Gastroesophageal sphincter (tissue), 4 donors: ENCODE measurements around the gene PRKCSH. TPM values are rescaled to one million over a fixed set of nuclear protein-coding genes. Genes with fewer than 3 reads are reported as not detected.
A peak's percentile ranks its signal among the peaks of the same experiment; 100 is the strongest.

Source experiments
- ATAC-seq: fragments of 150-250 bp; one replicate; pipeline ENCODE4 v1.9.1; 2016; ENCODE audit warnings: mild to moderate bottlenecking, moderate library complexity
- H3K27ac ChIP-seq, 4 donors: fragments of 200-600 bp; sonication (generic) in 3 of 4; 1 replicate in 3 of 4; 2 replicates in 1 of 4; pipeline ENCODE4 v1.5.1; 2016 to 2019
- H3K27me3 ChIP-seq: fragments of 200-600 bp; sonication (generic); one replicate; pipeline ENCODE4 v1.5.1; 2019
- H3K36me3 ChIP-seq, 2 donors: fragments of 200-600 bp; sonication (generic); one replicate each; pipeline ENCODE4 v1.5.1; 2019; ENCODE audit warnings: control low read depth in 1 of 2
- H3K4me1 ChIP-seq, 3 donors: fragments of 200-600 bp; sonication (generic); 1 replicate in 2 of 3; 2 replicates in 1 of 3; pipeline ENCODE4 v1.5.1; 2016 to 2019; ENCODE audit warnings: control low read depth in 2 of 3
- H3K4me3 ChIP-seq, 2 donors: fragments of 200-600 bp; sonication (generic); one replicate each; pipeline ENCODE4 v1.5.1; 2019; ENCODE audit warnings: mild to moderate bottlenecking in 1 of 2, moderate library complexity in 1 of 2
- H3K9me3 ChIP-seq, 3 donors: fragments of 200-600 bp; sonication (generic); one replicate each; pipeline ENCODE4 v1.5.1; 2017 to 2019; ENCODE audit warnings: control low read depth in 2 of 3
- EP300 ChIP-seq: sonication (generic); formaldehyde crosslinking; IDR thresholded peaks from one replicate; pipeline ENCODE4 v1.6.1; 2017; ENCODE audit warnings: antibody characterized with exemption, mild to moderate bottlenecking
- POLR2A ChIP-seq, 2 donors: fragments of 450-650 bp; IDR thresholded peaks; one replicate each; pipeline ENCODE4 v1.6.1; 2017; ENCODE audit warnings: antibody characterized with exemption in 2 of 2, mild to moderate bottlenecking in 2 of 2, moderate library complexity in 1 of 2
- POLR2AphosphoS5 ChIP-seq: sonication (generic); formaldehyde crosslinking; IDR thresholded peaks from one replicate; pipeline ENCODE4 v1.6.1; 2017; ENCODE audit warnings: antibody characterized with exemption
- WGBS, 2 donors: methylation state at CpG; one replicate each; pipeline ENCODE4 v1.1.5; 2018; ENCODE audit warnings: low coverage in 1 of 2; 5-methylcytosine and 5-hydroxymethylcytosine counted together
- total RNA-seq, 4 donors: library from RNA; depleted of rRNA; stranded (reverse); fragments of >200 nt; gene quantifications; one replicate each; pipeline ENCODE4 v1.1.0, GENCODE V29; 2016
- TF ChIP-seq, protein P1 (sequence below), 4 experiments: fragments of 200-600 bp in 2 of 4; fragments of 450-650 bp in 2 of 4; sonication (generic) in 1 of 4; IDR thresholded peaks; one replicate each; pipeline ENCODE4 v1.5.1; 2017 to 2019; ENCODE audit warnings: antibody characterized with exemption in 4 of 4, mild to moderate bottlenecking in 2 of 4, moderate library complexity in 2 of 4

Gene PRKCSH
- total RNA-seq, 4 donors from 2014 or later: 72.8 to 112 (median 85.8) TPM

DNA sequence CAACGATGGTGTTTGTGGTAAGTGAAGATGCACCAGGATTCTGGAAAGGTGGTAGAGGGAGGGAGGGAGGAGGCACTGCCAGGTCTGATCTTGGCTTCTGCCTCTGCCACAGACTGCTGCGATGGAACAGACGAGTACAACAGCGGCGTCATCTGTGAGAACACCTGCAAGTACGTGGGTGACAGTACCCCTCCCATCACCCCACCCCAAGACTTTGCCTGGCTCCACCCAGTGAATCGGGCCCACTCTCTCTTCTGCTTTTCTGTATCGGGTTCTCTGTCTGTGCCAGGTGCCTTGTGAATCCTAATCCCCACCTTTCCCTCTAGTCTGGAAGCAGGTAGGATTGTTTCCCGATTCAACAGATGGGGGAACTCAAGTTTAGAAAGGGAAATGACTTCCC lies 2.5 kb downstream of the PRKCSH start:
- ATAC-seq: no peak
- Histone ChIP-seq H3K4me3 (no peak overlapping the region), H3K27ac (no peak overlapping the region), H3K4me1 (peaks cover 0 to 30% (median 13%) of the 10 kb centered on the region in 3 donors), H3K9me3 (no peaks in the 10 kb centered on the region), H3K36me3 (peaks cover 0 to 67% of the 10 kb centered on the region in 2 donors), H3K27me3 (no peaks in the 10 kb centered on the region)
- TF ChIP-seq, protein P1, sequence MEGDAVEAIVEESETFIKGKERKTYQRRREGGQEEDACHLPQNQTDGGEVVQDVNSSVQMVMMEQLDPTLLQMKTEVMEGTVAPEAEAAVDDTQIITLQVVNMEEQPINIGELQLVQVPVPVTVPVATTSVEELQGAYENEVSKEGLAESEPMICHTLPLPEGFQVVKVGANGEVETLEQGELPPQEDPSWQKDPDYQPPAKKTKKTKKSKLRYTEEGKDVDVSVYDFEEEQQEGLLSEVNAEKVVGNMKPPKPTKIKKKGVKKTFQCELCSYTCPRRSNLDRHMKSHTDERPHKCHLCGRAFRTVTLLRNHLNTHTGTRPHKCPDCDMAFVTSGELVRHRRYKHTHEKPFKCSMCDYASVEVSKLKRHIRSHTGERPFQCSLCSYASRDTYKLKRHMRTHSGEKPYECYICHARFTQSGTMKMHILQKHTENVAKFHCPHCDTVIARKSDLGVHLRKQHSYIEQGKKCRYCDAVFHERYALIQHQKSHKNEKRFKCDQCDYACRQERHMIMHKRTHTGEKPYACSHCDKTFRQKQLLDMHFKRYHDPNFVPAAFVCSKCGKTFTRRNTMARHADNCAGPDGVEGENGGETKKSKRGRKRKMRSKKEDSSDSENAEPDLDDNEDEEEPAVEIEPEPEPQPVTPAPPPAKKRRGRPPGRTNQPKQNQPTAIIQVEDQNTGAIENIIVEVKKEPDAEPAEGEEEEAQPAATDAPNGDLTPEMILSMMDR (IDR thresholded peaks at IDR 0.05): no peak
- TF ChIP-seq POLR2AphosphoS5: no peak
- TF ChIP-seq POLR2A (IDR thresholded peaks at IDR 0.05): no peak
- TF ChIP-seq EP300: no peak
- 89% methylated on average over 5 of the region's 9 CpGs; no CpG with 5 or more reads in 1 of the 2 donors for WGBS, 2 donors

DNA sequence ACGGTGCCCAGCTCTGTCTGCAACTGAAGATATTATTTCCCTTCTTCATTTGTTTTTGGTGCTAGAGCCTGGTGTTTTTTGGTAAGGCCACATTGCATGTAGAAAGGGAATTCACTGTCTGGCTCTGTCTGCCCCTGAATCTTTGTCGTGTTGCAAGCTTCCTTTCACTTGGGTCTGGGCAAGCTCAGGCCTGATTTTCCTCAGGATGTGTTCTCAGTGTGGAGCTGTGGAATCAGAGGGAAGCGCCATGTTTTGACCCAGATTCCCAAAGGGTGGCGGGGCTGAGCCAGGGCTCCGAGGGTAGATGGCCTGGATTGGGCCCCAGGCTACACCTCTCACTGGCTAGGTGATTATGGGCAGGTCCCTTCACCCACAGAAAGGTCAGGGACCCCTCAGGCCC lies 8.6 kb downstream of the PRKCSH start:
- WGBS, 2 donors: no CpG with 5 or more reads among the region's 5 CpGs
- no peak for ATAC-seq
- H3K9me3 ChIP-seq: no peaks in the 10 kb centered on the region

DNA sequence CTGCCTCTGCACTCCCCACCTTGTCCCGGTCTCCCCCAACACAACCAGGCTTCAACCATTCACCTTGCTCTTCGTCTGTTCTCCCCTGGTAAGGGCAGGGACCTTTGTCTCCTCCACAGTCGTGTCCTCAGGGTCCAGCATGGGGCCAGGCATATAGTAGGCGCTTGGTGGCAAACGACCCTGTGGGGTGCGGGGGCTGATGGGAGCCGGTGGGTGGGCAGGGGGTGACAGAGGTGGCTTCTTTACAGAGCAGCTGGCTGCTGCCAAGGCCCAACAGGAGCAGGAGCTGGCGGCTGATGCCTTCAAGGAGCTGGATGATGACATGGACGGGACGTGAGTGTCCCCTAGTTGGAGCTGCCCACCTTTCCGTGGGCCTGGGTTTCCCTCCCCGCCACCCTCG lies 9.7 kb downstream of the PRKCSH start:
- TF ChIP-seq, protein P1 (IDR thresholded peaks at IDR 0.05): no peak
- no peak for TF ChIP-seq EP300
- no peak for TF ChIP-seq POLR2AphosphoS5
- no peak overlapping the region for H3K4me3 ChIP-seq
- ATAC-seq: no peak
- H3K27ac ChIP-seq: no peak overlapping the region
- peaks cover 0 to 100% of the 10 kb centered on the region in 2 donors for H3K36me3 ChIP-seq
- 70% methylated on average over 2 of the region's 13 CpGs; no CpG with 5 or more reads in 1 of the 2 donors for WGBS, 2 donors
- H3K4me1 ChIP-seq: no peaks in the 10 kb centered on the region
- H3K9me3 ChIP-seq: no peaks in the 10 kb centered on the region
- no peaks in the 10 kb centered on the region for H3K27me3 ChIP-seq

More for the DNA sequence above, 8.6 kb downstream of the PRKCSH start:
- no peak overlapping the region for H3K27ac ChIP-seq
- H3K27me3 ChIP-seq: no peaks in the 10 kb centered on the region
- H3K4me3 ChIP-seq: no peak overlapping the region
- TF ChIP-seq POLR2A (IDR thresholded peaks at IDR 0.05): no peak
- no peak for TF ChIP-seq POLR2AphosphoS5
- TF ChIP-seq, protein P1 (IDR thresholded peaks at IDR 0.05): no peak
- TF ChIP-seq EP300: no peak
- peaks cover 0 to 100% of the 10 kb centered on the region in 2 donors for H3K36me3 ChIP-seq
- no peaks in the 10 kb centered on the region for H3K4me1 ChIP-seq

DNA sequence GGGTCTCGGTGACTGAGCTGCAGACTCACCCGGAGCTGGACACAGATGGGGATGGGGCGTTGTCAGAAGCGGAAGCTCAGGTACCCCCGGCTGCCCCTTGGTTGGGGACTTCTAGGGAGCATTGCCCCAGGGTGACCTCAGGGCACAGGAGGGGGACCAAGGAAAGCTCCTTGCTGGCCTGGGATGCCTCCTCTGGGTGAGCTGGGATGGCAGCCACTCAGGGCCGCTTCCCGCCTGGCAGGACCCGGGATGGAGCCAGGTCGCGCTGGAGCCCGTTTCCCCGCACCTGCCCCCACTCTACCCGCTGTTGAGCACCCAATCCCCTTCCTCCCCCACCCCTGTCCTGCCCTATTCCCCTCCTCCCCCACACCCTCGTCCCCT lies 10.8 kb downstream of the PRKCSH start:
- Histone ChIP-seq H3K9me3 (no peaks in the 10 kb centered on the region), H3K4me1 (no peaks in the 10 kb centered on the region), H3K4me3 (no peak overlapping the region), H3K36me3 (peaks cover 0 to 98% of the 10 kb centered on the region in 2 donors), H3K27me3 (no peaks in the 10 kb centered on the region), H3K27ac (peak overlapping the region in 1 of 4 donors; percentile 27)
- no peak for ATAC-seq
- no CpG with 5 or more reads among the region's 14 CpGs for WGBS, 2 donors
- TF ChIP-seq, protein P1 (IDR thresholded peaks at IDR 0.05): no peak
- TF ChIP-seq POLR2AphosphoS5: no peak

DNA sequence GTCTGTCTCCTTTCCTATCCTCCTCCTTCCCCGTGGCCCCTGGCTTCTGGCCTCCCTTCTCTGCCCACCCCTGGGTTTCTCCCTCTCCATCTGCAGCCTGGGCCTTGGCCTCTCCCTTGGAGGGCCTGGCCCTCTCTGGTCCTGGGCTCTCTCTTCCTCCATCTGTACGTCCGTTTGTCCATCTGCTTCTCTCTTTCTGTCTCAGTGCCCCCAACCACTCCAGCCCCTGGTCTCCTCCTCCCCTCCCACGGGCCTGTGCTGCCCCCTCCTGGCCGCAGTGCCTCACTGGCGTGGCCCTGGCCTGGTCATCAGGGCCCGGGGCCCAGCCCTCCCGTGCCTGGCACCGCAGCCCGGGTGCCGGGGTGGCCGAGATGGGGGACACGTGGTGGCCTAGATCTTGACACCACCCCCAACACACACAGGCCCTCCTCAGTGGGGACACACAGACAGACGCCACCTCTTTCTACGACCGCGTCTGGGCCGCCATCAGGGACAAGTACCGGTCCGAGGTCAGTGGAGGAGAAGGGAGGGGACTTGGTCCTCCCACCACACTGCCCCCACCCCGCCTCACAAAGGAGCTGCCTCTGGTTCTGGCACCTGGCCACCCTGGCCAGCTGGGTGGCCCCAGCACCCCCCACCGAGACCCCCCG lies 11.3 kb downstream of the PRKCSH start:
- H3K27me3 ChIP-seq: peaks cover 5% of the 10 kb centered on the region
- peak; percentile 72 for ATAC-seq
- H3K27ac ChIP-seq: peak overlapping the region in 1 of 4 donors; percentile 27
- H3K4me1 ChIP-seq: peaks cover 0 to 4% (median 0%) of the 10 kb centered on the region in 3 donors
- H3K9me3 ChIP-seq: no peaks in the 10 kb centered on the region
- WGBS, 2 donors: 48 to 57% methylated on average over 3 to 5 of the region's 23 CpGs
- H3K4me3 ChIP-seq: no peak overlapping the region
- H3K36me3 ChIP-seq: peaks cover 0 to 93% of the 10 kb centered on the region in 2 donors
- no peak for TF ChIP-seq EP300
- TF ChIP-seq, protein P1 (IDR thresholded peaks at IDR 0.05): peak in 3 of 4 experiments; percentile 73 to 88 (median 75)
- TF ChIP-seq POLR2AphosphoS5: no peak
- TF ChIP-seq POLR2A (IDR thresholded peaks at IDR 0.05): no peak
